RWPE2 (cell line): Measurements from ENCODE around the gene SSX2IP.
A peak's percentile ranks its signal among the peaks of the same experiment; 100 is the strongest.

Experiments
- ATAC-seq: fragments of 200-7000 bp; cut with Tn5 transposase; 3 replicates; pipeline ENCODE4 v1.9.1; 2021; ENCODE audit warnings: low read depth
- DNase-seq: peaks from one replicate; pipeline ENCODE4 v3.0.0-alpha.2; 2020; ENCODE audit warnings: low spot score
- H3K27ac ChIP-seq: fragments of 450-650 bp; 2 replicates; pipeline ENCODE4 v1.5.1; 2017; ENCODE audit warnings: mild to moderate bottlenecking; ENCODE audit not compliant: poor library complexity, severe bottlenecking
- H3K27me3 ChIP-seq: fragments of 250-450 bp; sonication (Bioruptor Pico); 2 replicates; pipeline ENCODE4 v1.5.1; 2021; ENCODE audit warnings: mild to moderate bottlenecking, moderate library complexity; ENCODE audit not compliant: insufficient read depth, poor library complexity, severe bottlenecking
- H3K36me3 ChIP-seq: fragments of 250-450 bp; sonication (Bioruptor Pico); 2 replicates; pipeline ENCODE4 v1.5.1; 2020; ENCODE audit warnings: low read depth, mild to moderate bottlenecking, moderate library complexity
- H3K4me1 ChIP-seq: fragments of 250-450 bp; sonication (Bioruptor Pico); 2 replicates; pipeline ENCODE4 v1.5.1; 2021; ENCODE audit warnings: mild to moderate bottlenecking, moderate library complexity; ENCODE audit not compliant: insufficient read depth, poor library complexity, severe bottlenecking
- H3K4me3 ChIP-seq: fragments of 250-450 bp; sonication (Bioruptor Pico); 2 replicates; pipeline ENCODE4 v1.5.1; 2021; ENCODE audit warnings: mild to moderate bottlenecking, moderate library complexity; ENCODE audit not compliant: severe bottlenecking
- H3K9me3 ChIP-seq: fragments of 250-450 bp; sonication (Bioruptor Pico); 2 replicates; pipeline ENCODE4 v1.5.1; 2021; ENCODE audit warnings: mild to moderate bottlenecking, moderate library complexity; ENCODE audit not compliant: severe bottlenecking
- CTCF ChIP-seq: fragments of 450-650 bp; IDR thresholded peaks from one replicate; pipeline ENCODE4 v1.5.1; 2017; ENCODE audit warnings: mild to moderate bottlenecking, moderate library complexity; ENCODE audit not compliant: poor library complexity, severe bottlenecking

The SSX2IP gene

GRCh38 chr1:84605157-84605556 is 85.1 kb downstream of the SSX2IP start:
- H3K27ac ChIP-seq = no peak overlapping the region
- no peaks in the 10 kb centered on the region for H3K27me3 ChIP-seq
- H3K4me1 ChIP-seq = peaks cover under 1% of the 10 kb centered on the region
- no peak overlapping the region for H3K4me3 ChIP-seq
- DNase-seq = no peak
- no peak for ATAC-seq
- peaks cover 13% of the 10 kb centered on the region for H3K9me3 ChIP-seq
- no peak for TF ChIP-seq CTCF
- no peaks in the 10 kb centered on the region for H3K36me3 ChIP-seq

GRCh38 chr1:84603941-84604830 is 86.1 kb downstream of the SSX2IP start:
- DNase-seq (peak; percentile 76), ATAC-seq (peak; percentile 93)
- Histone ChIP-seq H3K27ac (peak overlapping the region; percentile 67), H3K4me3 (no peak overlapping the region), H3K36me3 (no peaks in the 10 kb centered on the region), H3K4me1 (peaks cover 10% of the 10 kb centered on the region), H3K27me3 (no peaks in the 10 kb centered on the region), H3K9me3 (peaks cover 13% of the 10 kb centered on the region)
- TF ChIP-seq CTCF = peak; percentile 11

- no peak for DNase-seq
- Histone ChIP-seq H3K27ac (peak overlapping the region; percentile 67), H3K27me3 (no peaks in the 10 kb centered on the region), H3K4me1 (peaks cover 13% of the 10 kb centered on the region), H3K36me3 (no peaks in the 10 kb centered on the region), H3K9me3 (peaks cover 13% of the 10 kb centered on the region), H3K4me3 (no peak overlapping the region)
- no peak for TF ChIP-seq CTCF
- ATAC-seq = no peak
Observed at GRCh38 chr1:84603223-84603622, 87.0 kb downstream of the SSX2IP start.

GRCh38 chr1:84600796-84601195 is 89.5 kb downstream of the SSX2IP start:
- Histone ChIP-seq H3K4me1 (peaks cover 13% of the 10 kb centered on the region), H3K36me3 (no peaks in the 10 kb centered on the region)

More at GRCh38 chr1:84600796-84601195, 89.5 kb downstream of the SSX2IP start:
- TF ChIP-seq CTCF = no peak
- no peak overlapping the region for H3K4me3 ChIP-seq
- no peak overlapping the region for H3K27ac ChIP-seq
- ATAC-seq = no peak
- peaks cover 13% of the 10 kb centered on the region for H3K9me3 ChIP-seq
- DNase-seq = no peak
- no peaks in the 10 kb centered on the region for H3K27me3 ChIP-seq
